Measurements from ENCODE around the gene ACE. TPM values are rescaled to one million over a fixed set of nuclear protein-coding genes. Genes with fewer than 3 reads are reported as not detected.

The ACE gene
- total RNA-seq, 2 donors from 2014 or later, result 0.61 to 1.4 TPM

DNA sequence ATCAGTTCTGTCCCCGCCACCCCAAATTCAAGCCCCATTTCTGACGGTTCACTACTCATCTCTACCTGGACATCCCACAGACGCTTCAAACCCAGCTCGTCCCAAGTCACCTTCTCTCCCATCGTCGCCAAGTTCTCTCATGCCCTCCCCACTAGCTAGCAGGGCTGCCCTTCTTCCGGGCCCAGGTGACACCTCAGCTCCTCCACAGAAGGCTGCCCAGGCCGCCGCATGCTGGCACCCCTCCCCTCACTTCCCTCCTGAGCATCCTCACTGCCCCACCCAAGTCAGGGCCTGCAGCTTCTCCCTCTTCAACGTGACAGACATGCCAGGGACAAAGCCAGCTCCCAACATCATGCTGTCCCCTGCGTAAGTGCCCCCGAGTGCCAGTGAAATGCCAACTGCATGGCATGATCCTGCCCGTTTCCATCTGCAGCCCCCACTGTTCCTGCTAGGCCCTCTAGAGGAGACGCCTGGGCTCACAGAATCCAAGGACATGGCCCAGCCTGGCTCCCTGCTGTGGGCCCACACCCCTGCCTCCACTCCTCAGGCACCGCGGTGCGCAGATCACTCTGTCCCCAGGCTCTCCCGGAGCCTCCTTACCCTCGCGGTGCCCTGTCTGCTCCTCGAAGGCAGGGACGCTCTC is 36.6 kb upstream of the ACE start:
- Mint-ChIP-seq H3K27me3 (no peaks in the 10 kb centered on the region), H3K27ac (peak overlapping the region; percentile 97), H3K4me3 (peak overlapping the region; percentile 84), H3K4me1 (peaks cover 21% of the 10 kb centered on the region), H3K9me3 (no peaks in the 10 kb centered on the region), H3K36me3 (ENCODE audit: low read depth) (no peaks in the 10 kb centered on the region)
- ATAC-seq (replicated peaks), result peak; percentile 55

DNA sequence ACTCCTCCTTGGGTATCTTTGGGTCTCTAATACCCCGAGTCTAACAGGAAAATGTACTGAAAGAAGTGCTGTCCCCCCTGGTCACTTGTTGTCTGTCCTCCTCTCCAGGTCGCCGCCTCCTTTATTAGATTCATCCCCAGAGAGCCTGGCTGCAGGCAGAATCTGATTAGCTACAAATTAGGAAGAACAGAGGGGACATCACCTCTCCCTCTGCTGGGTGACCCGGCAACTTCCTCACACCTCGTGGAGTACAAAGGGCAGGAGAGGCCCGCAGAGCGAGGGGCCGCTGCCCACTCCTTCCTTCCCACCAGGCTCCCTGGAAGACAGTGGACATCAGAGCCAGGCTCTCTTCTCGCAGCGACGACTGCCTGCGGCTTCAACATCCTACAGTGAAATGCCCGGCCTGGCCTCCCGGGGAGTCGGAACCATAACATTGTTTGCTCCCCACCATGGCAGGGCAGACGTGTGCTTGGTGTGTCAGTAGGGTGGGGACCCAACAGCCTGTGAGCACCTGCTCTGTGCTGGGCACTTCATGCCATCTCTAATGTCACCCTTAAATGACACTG is 36.0 kb upstream of the ACE start:
- no peak for ATAC-seq (replicated peaks)
- Mint-ChIP-seq H3K27ac (peak overlapping the region; percentile 97), H3K4me3 (peak overlapping the region; percentile 84), H3K36me3 (ENCODE audit: low read depth) (no peaks in the 10 kb centered on the region), H3K9me3 (no peaks in the 10 kb centered on the region), H3K27me3 (no peaks in the 10 kb centered on the region), H3K4me1 (peaks cover 21% of the 10 kb centered on the region)

DNA sequence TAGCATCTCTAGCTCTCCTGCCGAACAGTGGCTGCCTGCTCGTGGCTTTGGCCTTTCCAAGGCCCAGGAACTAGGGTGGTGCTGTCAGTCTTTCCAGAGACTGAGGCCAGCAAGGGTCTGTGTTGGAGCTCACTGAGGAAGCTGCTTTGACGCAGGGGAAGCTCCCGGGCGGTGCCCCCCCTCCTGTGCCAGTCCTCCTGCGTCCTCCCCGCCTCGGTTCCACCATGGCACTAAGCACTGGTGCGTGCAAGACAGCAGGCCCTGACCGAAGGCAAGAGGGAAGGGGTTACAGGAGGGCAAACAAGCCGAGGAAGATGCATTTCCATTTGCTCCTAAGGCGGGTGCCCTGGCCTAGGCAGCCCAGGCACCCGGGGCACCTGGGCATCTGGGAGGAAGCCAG is 35.2 kb upstream of the ACE start:
- H3K36me3 Mint-ChIP-seq (ENCODE audit: low read depth), result no peaks in the 10 kb centered on the region
- no peaks in the 10 kb centered on the region for H3K27me3 Mint-ChIP-seq
- peaks cover 21% of the 10 kb centered on the region for H3K4me1 Mint-ChIP-seq
- no peak overlapping the region for H3K4me3 Mint-ChIP-seq
- H3K9me3 Mint-ChIP-seq, result no peaks in the 10 kb centered on the region
- H3K27ac Mint-ChIP-seq, result no peak overlapping the region
- no peak for ATAC-seq (replicated peaks)

DNA sequence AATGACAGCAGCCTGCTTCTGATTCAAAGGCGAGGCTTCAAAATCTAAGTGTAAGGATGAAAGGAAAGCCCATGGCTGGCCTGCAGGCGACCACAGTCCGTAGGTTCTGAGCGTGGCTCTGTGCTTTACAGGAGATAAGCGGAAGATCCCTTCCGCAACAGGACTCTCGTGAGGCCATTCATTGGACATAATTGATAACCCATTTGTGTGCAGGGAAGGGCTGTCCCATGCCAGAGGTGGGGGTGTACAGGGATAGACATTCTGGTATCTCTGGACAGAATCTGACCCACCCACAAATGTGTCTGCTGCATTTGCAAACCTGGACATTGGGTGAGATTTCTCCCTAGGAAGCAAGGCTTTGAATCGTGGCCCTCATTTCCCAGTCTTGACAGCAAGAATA is 34.8 kb upstream of the ACE start:
- Mint-ChIP-seq H3K36me3 (ENCODE audit: low read depth) (no peaks in the 10 kb centered on the region), H3K9me3 (no peaks in the 10 kb centered on the region), H3K27ac (no peak overlapping the region), H3K27me3 (no peaks in the 10 kb centered on the region), H3K4me1 (peaks cover 21% of the 10 kb centered on the region), H3K4me3 (no peak overlapping the region)
- ATAC-seq (replicated peaks), result no peak

DNA sequence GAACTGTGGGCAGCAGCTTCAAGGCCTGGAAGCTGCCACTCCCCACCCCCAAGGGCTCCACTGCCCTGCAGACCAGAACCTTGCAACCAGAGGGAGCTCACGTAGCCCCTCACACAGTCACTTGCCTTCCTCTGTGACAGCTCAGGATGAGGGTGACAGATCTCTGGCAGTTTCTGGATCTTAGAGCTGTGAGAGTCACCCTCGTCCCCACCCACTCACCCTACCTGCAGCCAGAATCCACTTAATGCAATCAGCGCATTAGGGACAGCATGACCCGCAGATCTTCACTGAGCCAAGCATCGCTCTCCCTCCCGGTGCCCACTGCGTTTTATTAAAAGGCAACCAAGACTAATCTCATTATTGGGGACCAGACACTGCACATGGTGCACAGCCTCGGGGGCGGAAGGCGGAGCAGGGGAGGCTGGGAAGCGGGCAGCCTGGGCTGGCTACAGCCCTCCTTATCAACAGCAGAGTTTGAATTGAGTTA is 34.3 kb upstream of the ACE start:
- Mint-ChIP-seq H3K4me1 (peaks cover 21% of the 10 kb centered on the region), H3K36me3 (ENCODE audit: low read depth) (no peaks in the 10 kb centered on the region), H3K27me3 (no peaks in the 10 kb centered on the region), H3K9me3 (no peaks in the 10 kb centered on the region), H3K27ac (peak overlapping the region; percentile 34), H3K4me3 (no peak overlapping the region)
- ATAC-seq (replicated peaks), result no peak

DNA sequence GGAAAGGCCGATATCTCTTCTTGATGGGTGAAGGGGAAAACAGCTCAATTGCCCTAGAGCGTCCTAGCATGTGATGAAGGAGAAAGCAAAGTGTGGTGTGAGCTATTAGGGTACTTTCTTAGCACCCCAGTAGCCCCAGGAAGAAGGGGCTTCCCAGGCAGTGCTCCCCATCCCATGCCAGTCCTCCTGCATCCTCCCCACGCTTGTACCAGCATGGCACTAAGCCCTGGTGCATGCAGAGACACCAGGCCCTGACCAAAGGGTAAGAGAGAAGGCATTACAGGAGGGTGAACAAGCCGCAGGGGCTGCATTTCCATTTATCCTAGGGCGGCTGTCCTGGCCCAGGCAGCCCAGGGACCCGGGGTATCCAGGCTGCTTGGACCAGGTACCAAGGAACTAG is 33.8 kb upstream of the ACE start:
- H3K9me3 Mint-ChIP-seq, result no peaks in the 10 kb centered on the region
- peak overlapping the region; percentile 34 for H3K27ac Mint-ChIP-seq
- no peaks in the 10 kb centered on the region for H3K27me3 Mint-ChIP-seq
- H3K4me1 Mint-ChIP-seq, result peaks cover 21% of the 10 kb centered on the region
- ATAC-seq (replicated peaks), result no peak
- no peaks in the 10 kb centered on the region for H3K36me3 Mint-ChIP-seq (ENCODE audit: low read depth)
- no peak overlapping the region for H3K4me3 Mint-ChIP-seq

DNA sequence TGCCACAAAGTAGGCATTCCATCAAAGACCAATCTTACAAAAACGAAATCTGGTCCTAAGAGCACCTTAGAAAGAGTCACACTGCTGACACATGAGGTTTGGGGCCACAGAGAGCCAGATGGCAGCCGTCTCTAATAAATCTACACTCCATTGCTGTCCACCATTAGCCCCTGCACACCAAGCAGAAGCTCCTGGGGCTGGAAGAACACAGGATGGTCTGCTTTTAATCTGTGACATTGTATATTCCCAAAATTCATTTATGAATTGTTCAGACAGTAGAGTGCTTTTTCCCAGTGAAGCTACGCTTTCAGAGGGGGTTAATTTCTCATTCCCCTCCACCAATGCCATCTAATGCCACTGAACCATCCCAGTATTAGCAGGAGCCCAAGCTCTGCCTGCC is 32.4 kb upstream of the ACE start:
- Mint-ChIP-seq H3K27me3 (no peaks in the 10 kb centered on the region), H3K9me3 (no peaks in the 10 kb centered on the region), H3K27ac (peak overlapping the region; percentile 80), H3K4me1 (peaks cover 24% of the 10 kb centered on the region), H3K36me3 (ENCODE audit: low read depth) (no peaks in the 10 kb centered on the region), H3K4me3 (peak overlapping the region; percentile 66)
- ATAC-seq (replicated peaks), result no peak

DNA sequence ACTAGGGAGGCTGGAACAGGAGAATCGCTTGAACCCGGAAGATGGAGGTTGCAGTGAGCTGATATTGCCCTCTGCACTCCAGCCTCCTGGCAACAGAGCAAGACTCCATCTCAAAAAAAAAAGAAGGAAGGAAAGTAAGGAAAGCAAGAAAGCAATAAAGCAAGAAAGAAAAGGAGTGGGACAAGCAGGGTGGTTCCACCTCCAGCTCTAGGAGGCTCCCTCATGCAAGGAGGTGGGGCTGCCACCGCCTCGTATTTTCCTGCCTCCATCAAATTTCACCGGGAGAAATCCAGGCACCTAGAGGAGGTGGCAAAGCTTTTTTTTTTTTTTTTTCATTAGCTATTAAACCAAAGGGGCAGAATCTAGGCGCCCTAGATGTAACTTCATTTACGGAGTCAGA is 31.8 kb upstream of the ACE start:
- H3K4me1 Mint-ChIP-seq, result peaks cover 18% of the 10 kb centered on the region
- peak overlapping the region; percentile 66 for H3K4me3 Mint-ChIP-seq
- no peaks in the 10 kb centered on the region for H3K9me3 Mint-ChIP-seq
- peak overlapping the region; percentile 80 for H3K27ac Mint-ChIP-seq
- H3K27me3 Mint-ChIP-seq, result no peaks in the 10 kb centered on the region
- no peak for ATAC-seq (replicated peaks)
- no peaks in the 10 kb centered on the region for H3K36me3 Mint-ChIP-seq (ENCODE audit: low read depth)

DNA sequence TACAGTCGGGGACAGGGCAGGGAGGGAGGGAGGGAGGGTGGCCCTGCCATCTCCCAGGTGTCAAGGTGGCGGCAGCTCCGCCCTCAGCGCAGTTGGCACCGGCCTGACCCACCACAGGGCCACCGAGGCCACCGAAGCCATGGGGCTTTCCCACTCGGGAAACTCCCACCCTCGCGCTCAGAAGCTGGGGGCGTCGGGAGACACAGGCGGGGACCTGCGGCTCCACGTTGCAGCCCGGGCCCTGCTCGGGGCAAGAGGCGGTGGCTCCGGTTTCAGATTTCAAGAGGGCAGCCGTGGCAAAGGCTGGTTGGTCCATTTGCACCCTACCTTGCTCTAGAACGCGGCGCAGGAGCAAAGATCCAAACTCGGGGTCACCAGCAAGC is 31.3 kb upstream of the ACE start:
- peaks cover 13% of the 10 kb centered on the region for H3K4me1 Mint-ChIP-seq
- H3K36me3 Mint-ChIP-seq (ENCODE audit: low read depth), result no peaks in the 10 kb centered on the region
- peak overlapping the region; percentile 80 for H3K27ac Mint-ChIP-seq
- no peaks in the 10 kb centered on the region for H3K27me3 Mint-ChIP-seq
- no peaks in the 10 kb centered on the region for H3K9me3 Mint-ChIP-seq
- ATAC-seq (replicated peaks), result peak; percentile 35
- H3K4me3 Mint-ChIP-seq, result peak overlapping the region; percentile 66

DNA sequence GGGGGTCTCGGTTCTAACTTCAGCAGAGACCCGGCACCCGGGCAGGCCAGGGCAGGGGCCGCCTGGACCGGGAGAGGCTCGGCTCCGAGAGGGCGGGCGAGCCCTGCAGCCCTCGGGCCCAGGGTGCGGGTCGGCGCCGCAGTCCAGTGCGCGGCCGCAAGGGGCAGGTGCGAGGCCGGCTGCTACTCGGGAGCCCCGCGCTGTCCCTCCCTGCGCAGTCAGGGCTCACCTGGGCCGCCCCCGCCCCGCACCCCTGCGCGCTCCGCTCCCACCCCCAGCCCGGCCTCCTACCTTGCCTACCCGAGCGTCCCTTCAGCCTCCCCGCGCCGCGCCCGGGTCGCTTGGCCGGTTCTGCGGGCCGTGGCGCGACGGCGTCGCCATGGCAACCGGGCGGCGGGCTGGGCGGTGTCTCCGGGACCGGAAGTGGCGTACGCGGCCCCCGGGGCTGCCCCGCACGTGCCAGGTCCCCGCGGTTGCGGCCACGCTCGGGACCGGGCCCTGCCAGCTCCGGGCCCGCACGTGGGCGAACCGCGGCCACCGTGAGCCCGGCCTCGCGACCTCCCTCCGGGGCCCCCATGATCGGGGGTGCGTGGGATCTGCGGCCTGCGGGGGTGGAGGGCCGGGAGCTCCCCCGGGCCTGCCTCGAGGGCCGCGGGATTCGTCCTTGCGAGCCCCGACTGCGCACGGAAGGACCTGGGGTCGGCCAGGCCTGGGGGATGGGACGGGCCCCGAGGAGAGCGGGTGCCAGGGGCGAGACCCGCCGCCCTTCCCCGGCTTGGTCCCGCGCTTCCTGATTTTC is 30.7 kb upstream of the ACE start, which contains the start of gene CYB561:
Gene CYB561, minus strand, starts transcription at position 353 of the 799 bp plus-strand sequence. CDS start 8,759 bp downstream, outside the sequence.
- Mint-ChIP-seq H3K9me3 (no peaks in the 10 kb centered on the region), H3K4me1 (peaks cover 8% of the 10 kb centered on the region), H3K27ac (peak within 1 kb of the TSS; percentile 89), H3K36me3 (ENCODE audit: low read depth) (no peaks in the 10 kb centered on the region), H3K27me3 (no peaks in the 10 kb centered on the region), H3K4me3 (peak within 1 kb of the TSS; percentile 79)
- ATAC-seq (replicated peaks), result peak; percentile 66

DNA sequence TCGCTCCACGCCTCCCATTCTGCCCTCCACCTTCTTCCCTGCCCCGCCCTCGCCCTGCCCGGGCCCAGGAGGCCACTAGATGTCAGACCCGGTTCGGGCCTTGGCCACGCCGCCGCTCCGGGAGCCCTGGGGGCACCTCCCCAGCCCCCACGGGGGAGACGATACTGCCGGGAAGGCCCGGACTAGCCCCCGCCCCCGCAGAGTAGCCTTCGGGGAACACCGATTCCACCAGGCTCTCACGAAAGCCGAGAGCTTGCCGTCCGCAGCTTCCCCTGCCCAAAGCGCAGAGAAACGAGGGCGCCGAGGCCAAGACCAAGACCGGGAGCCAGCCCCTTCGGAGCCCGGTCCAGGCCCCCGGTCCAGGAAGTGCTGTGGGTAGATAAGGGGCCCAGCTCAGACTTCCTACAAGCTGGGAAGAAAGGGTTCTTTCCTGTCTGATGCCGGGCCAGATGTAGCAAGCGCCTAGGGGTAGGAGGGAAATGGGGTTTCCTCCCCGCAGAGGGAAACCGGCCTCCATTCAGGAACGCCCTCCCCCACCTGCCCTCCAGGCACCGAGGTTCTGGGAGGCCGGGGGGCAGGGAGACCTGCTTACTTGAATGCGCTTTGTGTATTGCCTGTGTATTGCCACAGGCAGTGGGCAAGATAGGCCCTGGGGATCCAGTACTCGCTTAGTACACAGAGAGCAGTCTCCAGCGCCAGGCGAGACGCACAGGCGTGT is 29.9 kb upstream of the ACE start:
- no peaks in the 10 kb centered on the region for H3K27me3 Mint-ChIP-seq
- H3K9me3 Mint-ChIP-seq, result no peaks in the 10 kb centered on the region
- ATAC-seq (replicated peaks), result peak; percentile 42
- peak overlapping the region; percentile 89 for H3K27ac Mint-ChIP-seq
- H3K4me1 Mint-ChIP-seq, result peaks cover 8% of the 10 kb centered on the region
- H3K36me3 Mint-ChIP-seq (ENCODE audit: low read depth), result no peaks in the 10 kb centered on the region
- peak overlapping the region; percentile 79 for H3K4me3 Mint-ChIP-seq

DNA sequence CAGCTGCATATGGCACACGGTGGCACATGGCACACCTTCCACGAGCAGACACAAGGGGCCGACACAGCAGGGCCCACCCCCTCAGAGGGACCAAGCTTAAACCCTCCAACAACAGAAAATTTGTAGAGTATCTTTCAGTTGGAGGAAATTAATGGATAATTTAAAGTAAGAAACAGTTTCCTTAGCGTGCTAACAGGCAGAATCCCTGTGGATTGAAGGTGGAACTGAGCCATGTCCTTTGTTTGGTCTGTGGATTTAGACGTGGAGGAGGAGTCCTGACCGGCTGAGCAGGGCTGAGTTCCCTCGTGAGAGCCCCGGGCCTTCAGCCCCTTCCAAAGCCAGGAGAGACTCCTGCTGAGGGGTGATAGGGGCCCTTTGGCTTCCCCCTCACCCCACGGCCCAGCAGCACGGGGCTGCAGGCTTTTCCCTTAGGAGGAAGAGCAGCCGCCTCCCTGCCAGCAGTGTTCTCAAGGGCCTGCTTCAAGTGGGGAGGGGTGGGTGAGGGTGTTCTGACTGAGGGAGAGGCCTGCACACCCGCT is 29.3 kb upstream of the ACE start:
- no peaks in the 10 kb centered on the region for H3K27me3 Mint-ChIP-seq
- H3K4me1 Mint-ChIP-seq, result peaks cover 6% of the 10 kb centered on the region
- no peak for ATAC-seq (replicated peaks)
- no peaks in the 10 kb centered on the region for H3K36me3 Mint-ChIP-seq (ENCODE audit: low read depth)
- peak overlapping the region; percentile 79 for H3K4me3 Mint-ChIP-seq
- H3K27ac Mint-ChIP-seq, result peak overlapping the region; percentile 89
- no peaks in the 10 kb centered on the region for H3K9me3 Mint-ChIP-seq

DNA sequence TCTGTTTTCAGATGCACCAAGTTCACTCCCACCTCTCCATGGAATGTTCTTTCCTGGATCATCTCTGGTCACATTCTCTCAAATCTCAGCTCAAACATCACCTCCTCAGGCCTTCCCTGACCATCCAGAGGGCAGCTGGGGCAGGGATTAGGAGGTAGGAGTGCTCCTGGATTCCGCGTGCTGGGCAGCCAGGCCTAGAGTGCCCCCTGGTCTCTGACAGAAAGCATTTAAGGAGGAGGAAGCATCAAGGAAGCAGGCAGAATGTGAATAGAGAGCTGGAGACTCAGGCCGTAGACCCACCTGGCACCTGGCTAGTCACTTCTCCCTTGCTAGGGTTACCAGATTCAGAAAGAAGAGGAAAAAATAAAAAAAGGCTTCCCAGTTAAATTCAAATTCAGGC is 28.2 kb upstream of the ACE start:
- no peaks in the 10 kb centered on the region for H3K9me3 Mint-ChIP-seq
- H3K27ac Mint-ChIP-seq, result peak overlapping the region; percentile 52
- H3K27me3 Mint-ChIP-seq, result no peaks in the 10 kb centered on the region
- peaks cover 4% of the 10 kb centered on the region for H3K4me1 Mint-ChIP-seq
- H3K4me3 Mint-ChIP-seq, result peak overlapping the region; percentile 2
- no peaks in the 10 kb centered on the region for H3K36me3 Mint-ChIP-seq (ENCODE audit: low read depth)
- ATAC-seq (replicated peaks), result no peak

DNA sequence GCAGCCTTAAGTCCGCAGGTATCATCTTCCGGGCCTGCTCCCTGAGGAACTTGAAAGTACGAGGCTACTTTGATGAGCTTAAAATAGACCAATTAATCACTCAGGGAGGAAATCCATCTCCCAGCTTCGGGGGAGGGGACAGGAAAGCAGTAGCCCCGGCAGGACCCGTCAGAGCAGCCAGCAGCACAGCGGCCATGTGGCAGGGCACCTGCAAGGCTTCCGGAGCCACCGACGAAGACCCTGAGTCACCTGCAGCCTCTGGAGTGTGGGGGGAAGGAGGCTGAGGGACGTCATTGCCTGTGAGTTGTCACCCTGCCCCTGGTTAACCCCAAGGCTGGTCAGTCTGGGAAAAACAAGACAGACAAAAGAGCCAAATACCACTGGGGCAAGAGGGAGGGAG is 26.3 kb upstream of the ACE start:
- Mint-ChIP-seq H3K27me3 (no peaks in the 10 kb centered on the region), H3K27ac (peak overlapping the region; percentile 46), H3K9me3 (no peaks in the 10 kb centered on the region), H3K4me3 (no peak overlapping the region), H3K36me3 (ENCODE audit: low read depth) (no peaks in the 10 kb centered on the region), H3K4me1 (peaks cover 4% of the 10 kb centered on the region)
- ATAC-seq (replicated peaks), result no peak

Data from activated T-helper 17 cell treated with anti-CD3 and anti-CD28 coated beads, Interleukin-2, amount 50 U/mL, for 72 hours (primary cell).